ENCODE measurements around the gene IFT52. TPM values are rescaled to one million over a fixed set of nuclear protein-coding genes. Genes with fewer than 3 reads are reported as not detected.
"Not testable (repeated sequence)": the region's sequence is repeated elsewhere in the genome, so short reads cannot be mapped to it uniquely, and the experiment has no call there.

Gene IFT52
- total RNA-seq, 1 donor from 2014 or later: 14.0 TPM

DNA sequence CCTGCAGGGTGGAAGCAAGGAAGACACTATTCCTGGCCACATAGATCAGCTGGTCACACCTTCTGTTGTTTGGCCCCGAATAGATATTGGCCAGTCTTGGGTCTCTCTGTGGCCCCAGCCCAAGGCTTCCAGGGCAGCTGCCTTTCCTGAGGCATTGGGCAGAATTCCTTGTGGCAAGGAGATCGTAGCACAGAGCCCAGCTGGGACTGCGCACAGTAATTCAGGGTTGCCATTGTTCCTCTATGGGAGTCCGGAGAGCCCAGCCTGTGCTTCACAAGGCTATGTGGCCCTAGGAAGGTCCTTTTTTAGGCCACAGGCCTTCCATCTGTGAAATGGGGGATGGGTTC is 25.0 kb upstream of the IFT52 start:
- intact Hi-C loops (cut with micrococcal nuclease): no loop called here

DNA sequence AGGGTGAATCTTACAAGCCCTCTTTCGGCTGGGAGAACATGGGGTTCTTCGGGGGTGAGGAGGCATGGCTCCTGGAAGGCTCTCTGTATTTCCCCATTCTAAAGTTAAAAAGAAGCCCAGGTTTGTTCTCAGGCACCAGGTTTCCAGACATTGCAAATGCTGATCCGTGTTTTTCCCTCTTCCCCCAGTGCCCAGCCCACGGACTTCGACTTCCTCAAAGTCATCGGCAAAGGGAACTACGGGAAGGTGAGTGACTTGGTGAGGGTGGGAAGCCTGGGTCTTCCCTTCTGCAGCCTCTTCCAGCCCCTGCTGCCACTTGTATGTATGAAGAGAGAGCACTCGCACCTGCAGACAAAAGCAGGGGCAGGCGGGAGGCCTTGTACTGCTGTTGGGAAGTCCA is 23.3 kb upstream of the IFT52 start:
- intact Hi-C loops (cut with micrococcal nuclease): no loop called here

DNA sequence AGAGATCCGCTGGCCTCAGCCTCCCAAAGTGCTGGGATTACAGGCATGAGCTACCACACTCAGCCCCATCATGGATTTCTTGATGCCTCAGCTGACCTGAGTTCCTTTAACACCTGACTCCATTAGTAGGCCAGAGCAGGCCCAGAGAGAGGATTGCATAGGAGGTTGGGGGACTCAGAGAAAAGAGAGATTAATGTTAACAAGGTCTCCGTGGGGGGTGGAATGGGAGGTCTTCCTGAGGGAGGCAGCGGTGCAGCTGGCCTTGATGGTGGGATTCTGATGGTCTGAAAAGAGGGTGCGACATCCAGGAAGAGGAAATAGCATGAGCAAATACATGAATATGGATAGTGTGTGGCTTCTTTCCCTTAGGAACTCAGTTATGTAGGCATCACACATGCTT is 22.0 kb upstream of the IFT52 start:
- intact Hi-C loops (cut with micrococcal nuclease): no loop called here

DNA sequence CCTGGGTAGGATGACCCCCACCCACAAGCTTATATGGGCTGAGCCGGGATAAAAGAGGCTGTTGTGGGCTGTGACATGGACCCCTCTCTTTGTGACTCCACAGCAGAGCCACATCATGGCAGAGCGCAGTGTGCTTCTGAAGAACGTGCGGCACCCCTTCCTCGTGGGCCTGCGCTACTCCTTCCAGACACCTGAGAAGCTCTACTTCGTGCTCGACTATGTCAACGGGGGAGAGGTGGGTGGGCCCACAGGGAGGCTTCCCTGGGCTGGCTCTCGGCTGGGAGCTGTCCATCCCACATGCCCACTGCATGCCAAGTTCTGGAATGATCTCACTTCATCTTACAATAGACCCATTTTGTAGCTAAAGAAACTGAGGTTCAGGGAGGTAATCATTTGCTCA is 21.5 kb upstream of the IFT52 start:
- intact Hi-C loops (cut with micrococcal nuclease): no loop called here

DNA sequence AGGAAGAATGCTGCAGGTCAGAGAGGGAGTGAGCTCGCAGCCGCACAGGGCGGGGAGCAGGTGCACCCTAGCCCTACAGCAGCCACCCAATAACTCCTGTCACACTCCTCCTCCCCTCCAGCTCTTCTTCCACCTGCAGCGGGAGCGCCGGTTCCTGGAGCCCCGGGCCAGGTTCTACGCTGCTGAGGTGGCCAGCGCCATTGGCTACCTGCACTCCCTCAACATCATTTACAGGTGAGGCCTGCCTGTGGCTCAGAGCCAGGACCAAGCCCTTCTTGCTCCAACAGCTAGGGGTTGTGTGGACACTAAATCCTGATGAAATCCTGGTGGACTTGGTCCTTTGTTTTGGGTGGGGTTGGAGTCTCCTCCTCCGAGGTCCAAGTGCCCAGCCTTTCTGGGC is 20.2 kb upstream of the IFT52 start:
- intact Hi-C loops (cut with micrococcal nuclease): no loop called here

DNA sequence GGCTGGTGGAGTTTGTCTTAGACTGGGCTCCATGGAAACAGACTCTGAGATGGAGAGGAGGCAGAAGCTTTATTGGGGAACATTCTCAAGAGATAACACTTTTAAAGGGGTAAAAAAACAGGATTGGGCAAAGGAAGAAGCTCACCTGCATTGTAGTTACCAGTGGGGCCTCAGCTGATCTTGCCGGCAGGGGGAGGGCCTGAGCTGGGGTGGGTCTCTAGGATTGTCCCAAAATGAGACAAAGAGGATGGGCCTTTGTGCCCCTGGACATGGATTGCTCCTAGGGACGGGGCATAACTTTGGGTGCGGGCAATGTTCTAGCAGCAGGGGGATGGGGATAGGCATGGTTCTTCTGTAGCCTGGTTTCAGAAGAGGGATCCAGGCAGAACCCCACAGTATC is 19.4 kb upstream of the IFT52 start:
- intact Hi-C loops (cut with micrococcal nuclease): no loop called here

DNA sequence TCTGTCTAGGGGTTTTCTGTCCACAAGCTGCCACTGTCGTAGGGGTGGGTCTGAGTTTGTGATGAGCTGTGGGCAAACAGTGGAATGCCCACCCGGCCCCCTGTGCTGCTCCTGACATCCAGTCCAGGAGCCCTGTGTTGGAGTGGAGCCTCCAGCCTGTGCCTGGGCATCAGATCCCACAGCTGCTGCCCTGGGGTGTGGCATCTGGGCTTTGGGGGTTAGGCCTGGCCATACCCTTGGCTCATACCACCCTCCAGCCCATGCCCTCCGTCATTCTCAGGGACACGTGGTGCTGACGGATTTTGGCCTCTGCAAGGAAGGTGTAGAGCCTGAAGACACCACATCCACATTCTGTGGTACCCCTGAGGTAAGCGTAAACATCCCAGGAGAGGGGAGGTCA is 19.0 kb upstream of the IFT52 start:
- intact Hi-C loops (cut with micrococcal nuclease): no loop called here

DNA sequence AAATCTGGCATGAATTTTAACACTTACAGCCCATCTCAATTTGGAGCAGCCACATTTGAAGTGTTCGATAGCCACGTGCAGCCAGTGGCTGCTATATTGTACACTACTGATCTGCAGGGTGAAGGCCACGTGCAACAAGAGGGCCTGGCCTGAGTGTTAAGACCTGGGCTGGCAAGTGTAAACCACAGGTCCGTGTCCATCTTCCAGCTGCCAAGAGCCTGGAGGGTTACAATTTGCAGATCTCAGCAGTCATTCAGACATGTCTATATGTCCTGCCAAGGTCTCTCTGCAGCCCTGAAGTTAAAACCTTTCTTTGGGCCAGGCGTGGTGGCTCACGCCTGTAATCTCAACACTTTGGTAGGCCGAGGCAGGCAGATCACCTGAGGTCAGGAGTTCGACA is 17.8 kb upstream of the IFT52 start:
- intact Hi-C loops (cut with micrococcal nuclease): no loop called here

DNA sequence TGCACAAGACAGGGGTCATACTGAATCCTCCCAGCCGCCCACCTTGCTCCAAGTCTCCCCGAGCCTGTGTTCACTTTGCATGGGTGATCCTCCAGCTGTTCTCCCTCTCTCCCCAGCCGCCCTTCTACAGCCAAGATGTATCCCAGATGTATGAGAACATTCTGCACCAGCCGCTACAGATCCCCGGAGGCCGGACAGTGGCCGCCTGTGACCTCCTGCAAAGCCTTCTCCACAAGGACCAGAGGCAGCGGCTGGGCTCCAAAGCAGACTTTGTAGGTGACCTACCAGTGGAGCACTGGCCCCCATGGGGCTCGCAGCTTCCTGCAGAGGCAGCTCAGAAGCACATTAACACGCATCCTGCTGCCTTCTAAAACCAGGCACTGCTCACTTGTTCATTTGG is 14.6 kb upstream of the IFT52 start:
- intact Hi-C loops (cut with micrococcal nuclease): no loop called here

DNA sequence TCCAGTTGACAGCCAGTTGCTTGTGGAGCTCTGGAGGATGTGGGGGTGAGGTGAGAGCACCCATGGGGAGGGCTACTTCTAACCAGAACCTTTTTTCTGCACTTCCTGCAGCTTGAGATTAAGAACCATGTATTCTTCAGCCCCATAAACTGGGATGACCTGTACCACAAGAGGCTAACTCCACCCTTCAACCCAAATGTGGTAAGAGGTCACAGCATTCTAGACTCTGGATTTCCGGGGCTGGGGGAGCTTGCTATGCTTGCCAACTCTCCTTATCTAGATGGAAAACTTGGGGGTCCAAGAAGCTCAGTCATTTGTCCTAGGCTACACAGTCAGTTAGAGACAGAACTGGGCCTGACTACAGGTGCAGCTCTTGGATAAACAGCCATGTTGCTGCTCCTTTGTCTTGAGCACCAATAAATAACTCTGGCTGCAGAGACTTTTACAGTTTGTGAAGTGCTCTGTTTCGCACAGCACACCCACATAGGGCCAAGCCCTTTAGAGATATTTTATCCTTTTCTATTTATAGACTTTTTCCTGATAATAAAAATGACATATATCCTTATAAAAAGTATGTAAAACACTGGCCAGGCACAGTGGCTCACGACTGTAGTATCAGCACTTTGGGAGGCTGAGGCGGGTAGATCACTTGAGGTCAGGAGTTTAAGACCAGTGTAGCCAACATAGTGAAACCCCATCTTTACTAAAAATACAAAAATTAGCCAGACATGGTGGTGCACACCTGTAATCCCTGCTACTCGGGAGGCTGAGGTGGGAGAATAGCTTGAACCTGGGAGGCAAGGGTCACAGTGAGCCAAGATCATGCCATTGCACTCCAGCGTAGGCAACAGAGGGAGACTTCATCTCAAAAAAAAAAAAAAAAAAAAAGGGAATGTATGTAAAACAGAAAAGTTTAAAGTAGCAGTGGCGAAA is 10.6 kb upstream of the IFT52 start:
- intact Hi-C loops (cut with micrococcal nuclease): no loop called here

DNA sequence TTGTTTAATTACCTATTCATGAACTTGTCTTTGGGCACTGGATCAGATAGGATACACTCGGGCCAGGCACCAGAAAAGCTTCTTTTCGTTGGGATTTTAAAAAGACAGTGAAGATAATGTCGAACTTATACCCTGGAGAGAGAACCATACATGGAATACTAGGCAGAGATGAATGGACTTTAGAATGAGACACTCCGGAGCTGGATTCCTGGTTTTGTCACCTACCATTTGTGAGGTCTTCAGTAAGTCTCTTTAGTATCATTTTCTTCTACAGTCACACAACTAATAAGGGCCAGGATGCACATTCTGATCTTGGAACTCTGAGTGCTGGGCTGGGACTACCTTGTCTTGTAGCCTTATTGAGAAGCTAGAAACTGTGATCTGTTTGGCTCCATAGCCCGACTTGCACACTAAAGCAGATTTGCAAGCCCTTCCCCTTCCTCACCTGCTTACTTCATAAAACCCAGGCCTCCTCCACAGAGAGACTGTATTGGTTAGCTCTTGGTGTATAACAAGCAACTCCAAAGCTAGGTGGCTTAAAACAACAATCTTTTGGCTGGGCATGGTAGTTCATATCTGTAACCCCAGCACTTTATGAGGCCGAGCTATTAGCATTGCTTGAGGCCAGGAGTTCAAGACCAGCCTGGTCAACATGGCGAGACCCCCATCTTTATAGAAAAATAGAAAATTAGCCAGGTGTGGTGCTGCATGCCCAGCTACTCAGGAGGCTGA is 7.4 kb upstream of the IFT52 start:
- intact Hi-C loops (cut with micrococcal nuclease): no loop called here

DNA sequence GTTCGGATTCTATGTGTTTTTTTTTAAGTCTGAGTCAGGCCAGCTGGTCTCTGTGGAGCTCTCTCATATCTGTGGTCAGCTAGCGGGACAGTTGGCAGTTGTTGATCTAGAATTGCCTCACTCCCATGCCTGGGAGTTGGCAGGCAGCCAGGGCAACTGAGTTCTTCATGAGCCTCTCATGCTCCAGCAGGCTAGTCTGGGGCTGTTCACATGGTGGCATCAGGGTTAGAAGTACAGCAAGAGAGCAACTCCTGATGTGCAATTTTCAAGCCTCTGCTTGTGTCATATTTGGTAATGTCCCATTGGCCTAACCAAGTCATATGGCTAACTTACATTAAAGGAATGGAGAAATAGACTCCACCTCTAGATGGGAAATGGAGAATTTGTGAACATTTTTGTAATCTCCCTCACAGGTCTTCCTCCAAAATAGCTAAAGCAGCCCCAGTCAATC is 6.7 kb upstream of the IFT52 start:
- intact Hi-C loops (cut with micrococcal nuclease): no loop called here

DNA sequence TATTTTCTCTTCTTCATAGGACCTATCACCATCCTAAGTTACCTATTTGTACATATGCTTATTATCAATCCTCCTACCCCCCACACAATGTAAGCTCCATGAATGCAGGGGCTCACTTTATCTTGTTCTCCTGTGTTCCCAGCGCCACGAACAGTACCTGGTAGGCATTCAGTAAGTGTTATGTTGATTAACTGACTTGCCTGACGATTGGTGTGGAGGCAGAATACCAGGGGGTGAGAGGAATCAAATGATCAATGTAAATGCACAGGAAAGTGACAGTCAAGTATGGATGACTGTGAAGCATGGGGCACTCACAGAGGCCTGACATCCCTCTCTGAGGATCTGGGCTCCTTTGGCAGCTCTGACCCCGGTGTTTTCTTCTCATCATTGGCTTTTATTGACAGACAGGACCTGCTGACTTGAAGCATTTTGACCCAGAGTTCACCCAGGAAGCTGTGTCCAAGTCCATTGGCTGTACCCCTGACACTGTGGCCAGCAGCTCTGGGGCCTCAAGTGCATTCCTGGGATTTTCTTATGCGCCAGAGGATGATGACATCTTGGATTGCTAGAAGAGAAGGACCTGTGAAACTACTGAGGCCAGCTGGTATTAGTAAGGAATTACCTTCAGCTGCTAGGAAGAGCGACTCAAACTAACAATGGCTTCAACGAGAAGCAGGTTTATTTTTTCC is 6.1 kb upstream of the IFT52 start:
- intact Hi-C loops (cut with micrococcal nuclease): no loop called here

DNA sequence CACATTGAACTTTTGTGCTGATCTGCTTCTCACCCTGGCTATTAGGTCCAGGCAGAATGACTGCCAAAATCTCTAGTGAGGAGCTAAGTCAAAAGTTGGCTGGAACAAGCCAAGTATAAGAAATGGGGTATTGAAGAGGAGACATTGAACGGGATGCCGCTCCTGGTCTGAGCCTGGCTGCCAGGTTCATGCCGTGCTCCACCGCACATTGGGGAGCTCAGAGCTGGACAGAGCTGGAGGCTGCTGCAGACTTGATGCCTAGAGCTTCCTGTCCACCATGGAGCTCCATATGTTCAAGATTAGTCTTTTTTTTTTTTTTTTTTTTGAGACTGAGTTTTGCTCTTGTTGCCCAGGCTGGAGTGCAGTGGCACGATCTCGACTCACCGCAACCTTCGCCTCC is 4.1 kb upstream of the IFT52 start:
- intact Hi-C loops (cut with micrococcal nuclease): no loop called here

DNA sequence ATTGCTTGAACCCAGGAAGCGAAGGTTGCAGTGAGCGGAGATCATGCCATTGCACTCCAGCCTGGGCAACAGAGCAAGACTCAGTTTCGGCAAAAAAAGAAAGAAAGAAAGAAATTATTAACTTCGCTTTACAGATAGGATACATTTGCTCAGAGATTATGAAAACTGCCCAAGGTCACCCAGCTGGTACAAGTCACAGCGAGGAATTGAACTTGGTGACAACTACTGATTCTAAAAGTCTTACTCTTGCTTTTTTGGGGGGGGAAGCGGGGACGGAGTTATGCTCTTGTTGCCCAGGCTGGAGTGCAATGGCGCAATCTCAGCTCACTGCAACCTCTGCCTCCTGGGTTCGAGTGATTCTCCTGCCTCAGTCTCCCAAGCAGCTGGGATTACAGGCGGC is 2.2 kb upstream of the IFT52 start:
- intact Hi-C loops (cut with micrococcal nuclease): not testable (repeated sequence)

DNA sequence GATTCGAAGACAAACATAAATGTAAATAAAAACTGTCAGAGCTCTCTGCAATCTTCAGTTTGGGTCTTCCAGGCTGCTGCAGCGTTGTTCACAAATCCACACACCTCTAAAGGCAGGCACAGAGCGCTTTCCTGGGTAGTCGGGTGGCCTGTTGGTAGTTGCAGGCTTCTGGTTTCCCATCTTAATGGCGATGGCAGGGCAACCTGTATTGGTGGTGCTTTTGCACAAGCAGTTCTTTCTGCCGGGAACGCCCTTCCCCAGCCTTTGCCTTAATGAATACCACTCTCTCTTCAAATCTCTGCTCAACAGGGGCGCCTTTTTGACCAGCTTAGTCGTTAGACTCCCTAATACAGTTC is 723 bp upstream of the IFT52 start:
- intact Hi-C loops (cut with micrococcal nuclease): loop anchor here (1.0 to 5.0 kb wide), 3 partner anchors 76 to 622 kb away; partner anchors contain the start of genes OSER1 and SRSF6

DNA sequence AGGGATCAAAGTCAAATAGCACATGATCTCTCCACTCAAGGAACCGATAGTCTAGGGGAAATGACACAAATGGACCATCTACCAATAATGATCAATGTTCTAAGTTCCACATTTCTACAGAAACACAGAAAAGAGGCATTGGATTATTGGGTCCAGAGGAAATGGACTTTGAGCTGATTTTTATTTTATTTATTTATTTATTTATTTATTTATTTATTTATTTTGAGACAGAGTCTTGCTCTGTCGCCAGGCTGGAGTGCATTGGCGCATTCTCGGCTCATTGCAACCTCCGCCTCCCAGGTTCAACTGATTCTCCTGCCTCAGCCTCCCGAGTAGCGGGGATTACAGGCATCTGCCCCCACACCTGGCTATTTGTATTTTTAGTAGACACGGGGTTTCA is 11.2 kb downstream of the IFT52 start:
- intact Hi-C loops (cut with micrococcal nuclease): not testable (repeated sequence)

DNA sequence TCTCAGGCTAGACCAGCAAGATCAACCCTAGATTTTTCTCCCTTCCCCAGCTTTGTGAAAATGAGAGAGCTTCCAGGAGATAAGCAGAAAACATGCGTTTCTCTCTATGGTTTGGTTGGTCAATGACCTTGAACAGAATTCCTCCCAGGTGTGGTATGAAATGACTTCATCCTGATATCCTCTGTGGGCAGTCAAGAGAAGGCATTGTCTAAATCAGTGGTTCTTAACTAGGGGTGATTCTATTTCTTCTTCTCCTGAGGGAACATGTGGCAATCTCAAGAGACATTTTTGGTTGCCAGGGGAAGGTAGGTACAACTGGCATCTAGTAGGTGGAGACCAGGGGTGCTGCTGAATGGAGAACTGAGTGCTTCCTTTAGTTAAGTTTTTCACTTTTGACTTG is 12.4 kb downstream of the IFT52 start:
- intact Hi-C loops (cut with micrococcal nuclease): no loop called here

DNA sequence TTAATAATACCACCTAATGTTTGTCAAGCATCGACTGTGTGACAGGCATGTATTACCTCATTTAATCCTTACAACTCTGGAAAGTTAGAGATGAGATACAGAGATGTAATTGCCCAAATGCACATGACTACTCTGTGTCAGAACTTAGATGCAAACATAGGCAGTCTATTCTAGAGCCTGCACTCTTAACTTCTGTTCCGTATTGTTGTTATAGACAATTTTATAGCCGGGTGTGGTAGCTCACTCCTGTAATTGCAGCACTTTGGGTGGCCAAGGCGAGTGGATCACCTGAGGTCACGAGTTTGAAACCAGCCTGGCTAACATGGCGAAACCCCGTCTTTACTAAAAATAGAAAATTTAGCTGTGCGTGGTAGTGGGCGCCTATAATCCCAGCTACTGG is 15.0 kb downstream of the IFT52 start:
- intact Hi-C loops (cut with micrococcal nuclease): no loop called here

DNA sequence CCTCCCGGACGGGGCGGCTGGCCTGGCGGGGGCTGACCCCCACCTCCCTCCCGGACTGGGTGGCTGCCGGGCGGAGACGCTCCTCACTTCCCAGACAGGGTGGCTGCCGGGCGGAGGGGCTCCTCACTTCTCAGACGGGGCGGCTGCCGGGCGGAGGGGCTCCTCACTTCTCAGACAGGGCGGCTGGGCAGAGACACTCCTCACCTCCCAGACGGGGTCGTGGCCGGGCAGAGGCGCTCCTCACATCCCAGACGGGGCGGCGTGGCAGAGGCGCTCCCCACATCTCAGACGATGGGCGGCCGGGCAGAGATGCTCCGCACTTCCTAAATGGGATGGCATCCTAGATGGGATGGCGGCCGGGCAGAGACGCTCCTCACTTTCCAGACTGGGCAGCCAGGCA is 16.5 kb downstream of the IFT52 start:
- intact Hi-C loops (cut with micrococcal nuclease): not testable (repeated sequence)

DNA sequence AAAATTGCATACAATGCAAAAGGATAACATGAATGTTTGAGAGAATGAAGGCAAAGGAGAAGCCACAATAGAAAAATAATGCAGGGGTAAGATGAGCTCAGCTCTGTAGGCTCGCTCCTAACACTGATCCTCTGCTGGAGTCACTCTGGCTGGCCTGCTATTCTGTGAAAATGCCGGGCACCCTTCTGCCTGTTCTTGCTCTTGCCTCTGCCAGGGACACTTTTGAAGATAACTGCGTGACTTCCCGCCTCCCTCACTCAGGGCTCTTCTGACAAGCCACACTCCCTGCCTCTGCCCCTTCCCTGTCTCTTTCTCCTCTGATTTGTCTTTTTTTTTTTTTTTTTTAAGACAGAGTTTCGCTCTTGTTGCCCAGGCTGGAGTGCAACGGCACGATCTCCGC is 40.9 kb downstream of the IFT52 start:
- intact Hi-C loops (cut with micrococcal nuclease): no loop called here

DNA sequence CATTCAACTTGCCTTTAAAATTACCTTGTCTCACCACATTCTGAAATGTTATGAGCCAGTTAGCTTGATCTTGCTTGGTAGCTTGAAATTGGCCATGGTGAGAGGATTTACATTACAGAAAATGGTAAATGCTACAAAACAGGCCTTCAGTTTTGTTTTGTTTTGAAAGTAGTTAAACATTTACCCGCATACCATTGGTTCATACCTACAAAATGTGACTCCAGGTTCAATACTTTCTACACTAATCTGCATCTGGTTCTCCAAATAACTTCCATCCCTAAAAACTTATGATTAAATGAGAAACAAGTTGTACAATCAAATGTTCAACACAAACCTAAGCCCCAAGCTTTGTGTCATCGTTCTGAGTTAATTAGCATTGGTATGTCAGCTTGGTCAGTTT is 45.7 kb downstream of the IFT52 start:
- intact Hi-C loops (cut with micrococcal nuclease): no loop called here
